ENCODE data around the gene LTO1. TPM values are rescaled to one million over a fixed set of nuclear protein-coding genes. Genes with fewer than 3 reads are reported as not detected.

LTO1 gene
- total and polyA plus RNA-seq, 2 of the 13 experiments (the other 11 are each of a cell fraction or from before 2014, with no cell fraction given), result 11.8 to 15.0 TPM

GRCh38 chr11:69640995-69641581 lies 34.1 kb downstream of the LTO1 start, which contains the start of gene CCND1 (continued):
- peak; percentile 62; the same call in 1 of the 2 replicates for TF ChIP-seq NR0B2 (CRISPR knock-in tag; IDR thresholded peaks at IDR 0.05)
- no peak for TF ChIP-seq ZBTB4 (CRISPR knock-in tag; IDR thresholded peaks at IDR 0.05; ENCODE audit: borderline replicate concordance)
- TF ChIP-seq CEBPG (CRISPR knock-in tag; IDR thresholded peaks at IDR 0.05), result peak; percentile 53
- 0 out of 2 replicates have a peak, but pooled peaks have one; percentile 40 for TF ChIP-seq ZFX (CRISPR knock-in tag; IDR thresholded peaks at IDR 0.05; ENCODE audit: low read depth)
- TF ChIP-seq NFE2L1 (CRISPR knock-in tag; IDR thresholded peaks at IDR 0.05; ENCODE audit: borderline replicate concordance), result no peak
- no peak for TF ChIP-seq SP5 (CRISPR knock-in tag; IDR thresholded peaks at IDR 0.05; ENCODE audit: borderline replicate concordance, low read depth)
- TF ChIP-seq NR2F1 (CRISPR knock-in tag; IDR thresholded peaks at IDR 0.05), result no peak
- no peak for TF ChIP-seq ZNF839 (CRISPR knock-in tag; IDR thresholded peaks at IDR 0.05; ENCODE audit: borderline replicate concordance)
- TF ChIP-seq IRF1 (CRISPR knock-in tag; IDR thresholded peaks at IDR 0.05; ENCODE audit: low read depth), result no peak
- no peak for TF ChIP-seq ZBTB46 (CRISPR knock-in tag; IDR thresholded peaks at IDR 0.05; ENCODE audit: borderline replicate concordance)
- TF ChIP-seq ZNF446 (CRISPR knock-in tag; IDR thresholded peaks at IDR 0.05), result no peak
- no peak for TF ChIP-seq SIX4 (CRISPR knock-in tag; IDR thresholded peaks at IDR 0.05)
- no peak for TF ChIP-seq ZNF75D (CRISPR knock-in tag; IDR thresholded peaks at IDR 0.05; ENCODE audit: borderline replicate concordance)
- TF ChIP-seq ZNF138 (CRISPR knock-in tag; IDR thresholded peaks at IDR 0.05; ENCODE audit: low read depth), result no peak
- 0 out of 2 replicates have a peak, but pooled peaks have one; percentile 61 for TF ChIP-seq ZSCAN31 (CRISPR knock-in tag; IDR thresholded peaks at IDR 0.05; ENCODE audit: low read depth)

Data from HepG2 (cell line).